Skeletal muscle cell (primary cell): ENCODE measurements around the gene VRK3.
"Not testable (repeated sequence)": the region's sequence is repeated elsewhere in the genome, so short reads cannot be mapped to it uniquely, and the experiment has no call there.

Experiments
- DNase-seq: peaks from one replicate; pipeline ENCODE4 v3.0.0-alpha.2; 2010; ENCODE audit warnings: low read depth
- H3K4me3 ChIP-seq: 2 replicates; pipeline ENCODE4 v1.5.1; 2011; ENCODE audit warnings: low read depth, mild to moderate bottlenecking, control low read depth, low read length, moderate library complexity

VRK3 gene, protein sequence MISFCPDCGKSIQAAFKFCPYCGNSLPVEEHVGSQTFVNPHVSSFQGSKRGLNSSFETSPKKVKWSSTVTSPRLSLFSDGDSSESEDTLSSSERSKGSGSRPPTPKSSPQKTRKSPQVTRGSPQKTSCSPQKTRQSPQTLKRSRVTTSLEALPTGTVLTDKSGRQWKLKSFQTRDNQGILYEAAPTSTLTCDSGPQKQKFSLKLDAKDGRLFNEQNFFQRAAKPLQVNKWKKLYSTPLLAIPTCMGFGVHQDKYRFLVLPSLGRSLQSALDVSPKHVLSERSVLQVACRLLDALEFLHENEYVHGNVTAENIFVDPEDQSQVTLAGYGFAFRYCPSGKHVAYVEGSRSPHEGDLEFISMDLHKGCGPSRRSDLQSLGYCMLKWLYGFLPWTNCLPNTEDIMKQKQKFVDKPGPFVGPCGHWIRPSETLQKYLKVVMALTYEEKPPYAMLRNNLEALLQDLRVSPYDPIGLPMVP

DNA sequence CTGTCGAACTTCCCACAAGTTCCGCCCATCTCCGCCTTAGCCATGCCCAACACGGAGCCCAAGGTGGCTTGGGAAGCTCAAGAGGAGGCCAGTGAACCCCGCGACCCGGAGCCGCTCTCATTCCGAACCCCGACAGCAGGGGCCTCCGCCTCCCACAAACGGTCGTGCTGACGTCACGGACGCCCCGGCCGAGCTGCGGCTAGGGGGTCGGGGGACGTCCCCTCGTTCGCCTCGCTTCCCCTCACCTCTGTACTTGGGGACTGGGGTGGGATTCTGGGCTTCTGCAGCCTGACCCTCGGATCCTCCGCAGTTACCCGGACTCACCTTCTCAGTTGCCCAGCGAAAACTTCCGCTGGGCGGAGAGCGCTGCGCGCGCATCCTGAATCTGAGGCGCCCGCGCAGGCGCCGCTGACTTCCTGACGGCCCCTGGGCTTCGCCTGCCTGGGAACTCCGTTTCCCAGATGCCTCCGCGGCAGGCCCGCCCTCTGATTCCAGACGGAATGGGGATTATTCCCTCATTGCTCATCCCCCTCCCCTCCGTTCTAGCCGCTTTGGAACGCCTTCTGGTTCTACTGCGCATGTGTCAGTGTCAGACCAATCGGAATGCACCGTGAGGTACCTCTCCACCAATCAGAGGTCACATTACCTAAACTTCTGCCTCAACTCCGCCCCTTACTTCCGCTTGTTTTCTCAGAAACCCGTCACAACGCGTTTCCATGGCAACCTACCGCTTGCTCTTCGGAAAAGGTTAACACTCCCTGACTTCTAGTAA lies at the start of gene VRK3:
Gene VRK3, minus strand, starts transcription at position 351 of the 772 bp plus-strand sequence. CDS start 9,210 bp downstream, outside the sequence.
- peak within 1 kb of the TSS; percentile 99 for H3K4me3 ChIP-seq
- peak; percentile 99 for DNase-seq

GRCh38 chr19:50068382-50068781 lies 43.2 kb upstream of the VRK3 start:
- not testable (repeated sequence) for H3K4me3 ChIP-seq, DNase-seq

GRCh38 chr19:50067575-50067974 lies 42.4 kb upstream of the VRK3 start:
- DNase-seq, result no peak
- no peak overlapping the region for H3K4me3 ChIP-seq

DNA sequence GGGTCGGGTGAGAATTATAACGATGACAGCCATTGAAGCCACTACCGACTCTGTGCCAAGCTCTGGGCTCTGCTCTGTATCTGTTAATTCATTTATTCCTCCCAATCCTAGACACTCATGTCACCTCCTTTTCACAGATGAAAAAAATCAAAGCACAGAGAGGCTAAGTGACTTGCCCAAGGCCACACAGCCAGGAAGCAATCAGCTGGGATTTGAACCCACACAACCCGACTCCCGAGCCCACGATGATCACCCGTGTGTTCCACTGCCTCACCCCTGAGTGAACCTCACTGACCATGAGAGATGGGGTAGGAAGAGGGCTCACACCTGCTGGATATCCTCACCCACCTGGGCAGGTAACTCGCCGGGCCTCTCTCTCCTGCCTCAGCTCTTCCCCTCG lies 40.8 kb upstream of the VRK3 start:
- no peak overlapping the region for H3K4me3 ChIP-seq
- no peak for DNase-seq

- DNase-seq, result no peak
- no peak overlapping the region for H3K4me3 ChIP-seq
These were observed 36.5 kb upstream of the VRK3 start for GRCh38 chr19:50061650-50062049.

GRCh38 chr19:50060107-50060506 lies 34.9 kb upstream of the VRK3 start:
- no peak for DNase-seq
- H3K4me3 ChIP-seq, result no peak overlapping the region

DNA sequence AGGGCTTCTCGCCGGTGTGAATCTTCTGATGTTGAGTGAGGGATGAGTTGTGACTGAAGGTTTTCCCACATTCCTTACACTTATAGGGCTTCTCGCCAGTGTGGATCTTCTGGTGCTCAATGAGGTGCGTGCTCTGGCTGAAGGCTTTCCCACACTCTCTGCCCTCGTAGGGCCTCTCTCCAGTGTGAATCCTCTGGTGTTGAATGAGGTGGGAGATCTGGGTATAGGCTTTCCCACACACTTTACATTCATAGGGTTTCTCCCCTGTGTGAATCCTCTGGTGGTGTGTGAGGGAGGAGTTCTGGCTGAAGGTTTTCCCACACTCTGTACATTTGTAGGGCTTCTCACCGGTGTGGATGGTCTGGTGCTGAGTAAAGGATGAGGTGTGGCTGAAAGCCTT lies 33.9 kb upstream of the VRK3 start:
- H3K4me3 ChIP-seq, result no peak overlapping the region
- DNase-seq, result no peak

DNA sequence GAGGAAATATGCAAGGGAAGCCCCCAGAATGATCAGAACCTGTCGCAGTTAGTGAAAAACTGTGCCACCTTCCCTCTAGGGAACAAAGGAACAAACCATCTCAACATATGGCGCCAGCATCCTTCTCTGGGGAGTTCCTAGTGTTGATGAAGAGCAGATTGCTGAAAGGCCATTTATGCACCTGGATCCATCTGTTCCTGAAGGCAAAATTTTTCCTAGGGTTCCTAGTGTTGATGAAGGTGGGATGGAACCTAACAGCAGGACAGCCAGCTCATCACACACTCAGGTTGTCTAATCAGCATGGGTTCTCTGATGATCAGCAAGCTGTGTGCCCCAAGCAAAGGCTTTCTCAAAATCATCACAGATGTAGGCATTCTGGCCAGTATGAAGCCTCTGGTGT lies 33.3 kb upstream of the VRK3 start:
- DNase-seq, result no peak
- H3K4me3 ChIP-seq, result no peak overlapping the region

DNA sequence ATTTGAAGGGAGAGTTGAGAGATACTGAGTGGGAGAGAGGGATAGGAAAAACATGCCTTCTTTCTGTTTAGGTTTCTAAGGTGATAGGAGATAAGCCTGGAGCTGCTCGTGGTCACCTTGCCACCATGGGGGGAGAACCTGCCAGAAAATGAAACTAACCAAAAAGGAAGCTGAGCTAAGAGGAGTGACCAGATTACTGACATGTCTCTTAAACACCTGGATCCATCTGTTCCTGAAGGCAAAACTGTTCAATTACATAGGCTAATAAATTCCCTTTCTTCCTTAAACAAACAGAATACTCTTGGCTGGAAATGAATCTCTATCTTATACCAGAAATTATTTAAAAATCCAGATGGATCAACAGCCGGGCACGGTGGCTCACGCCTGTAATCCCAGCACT lies 27.9 kb upstream of the VRK3 start:
- no peak for DNase-seq
- no peak overlapping the region for H3K4me3 ChIP-seq

- H3K4me3 ChIP-seq, result no peak overlapping the region
- DNase-seq, result no peak
These were observed 26.8 kb upstream of the VRK3 start for GRCh38 chr19:50051964-50052363.

DNA sequence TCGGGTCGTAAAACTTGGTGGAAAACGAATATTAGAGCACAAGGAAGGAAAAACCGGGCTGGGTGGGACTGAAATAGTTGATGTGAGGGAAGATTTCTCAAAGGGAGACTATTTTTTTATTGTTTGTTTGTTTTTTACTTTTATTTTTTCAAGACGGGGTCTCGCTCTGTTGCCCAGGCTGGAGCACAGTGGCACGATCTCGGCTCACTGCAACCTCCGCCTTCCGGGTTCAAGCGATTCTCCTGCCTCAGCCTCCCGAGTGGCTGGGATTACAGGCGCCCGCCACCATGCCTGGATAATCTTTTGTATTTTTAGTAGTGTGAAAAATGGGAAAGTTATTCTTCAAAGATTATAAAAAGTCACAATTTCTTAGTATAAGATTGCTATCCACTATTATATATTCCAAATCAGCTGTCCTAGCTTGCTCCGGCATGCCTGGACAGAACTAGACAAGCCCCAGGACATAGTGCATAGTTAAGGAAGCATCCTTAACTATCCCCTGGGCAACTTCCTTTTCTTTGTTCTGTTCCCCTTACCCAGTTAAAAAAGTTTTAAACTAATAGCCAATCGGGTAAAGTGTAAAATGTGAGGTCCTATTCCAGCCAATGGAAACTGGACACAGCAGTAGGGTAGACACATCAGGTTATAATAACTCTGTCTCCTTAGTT lies 26.2 kb upstream of the VRK3 start:
- DNase-seq, result not testable (repeated sequence)
- H3K4me3 ChIP-seq, result peak overlapping the region; percentile 41

DNA sequence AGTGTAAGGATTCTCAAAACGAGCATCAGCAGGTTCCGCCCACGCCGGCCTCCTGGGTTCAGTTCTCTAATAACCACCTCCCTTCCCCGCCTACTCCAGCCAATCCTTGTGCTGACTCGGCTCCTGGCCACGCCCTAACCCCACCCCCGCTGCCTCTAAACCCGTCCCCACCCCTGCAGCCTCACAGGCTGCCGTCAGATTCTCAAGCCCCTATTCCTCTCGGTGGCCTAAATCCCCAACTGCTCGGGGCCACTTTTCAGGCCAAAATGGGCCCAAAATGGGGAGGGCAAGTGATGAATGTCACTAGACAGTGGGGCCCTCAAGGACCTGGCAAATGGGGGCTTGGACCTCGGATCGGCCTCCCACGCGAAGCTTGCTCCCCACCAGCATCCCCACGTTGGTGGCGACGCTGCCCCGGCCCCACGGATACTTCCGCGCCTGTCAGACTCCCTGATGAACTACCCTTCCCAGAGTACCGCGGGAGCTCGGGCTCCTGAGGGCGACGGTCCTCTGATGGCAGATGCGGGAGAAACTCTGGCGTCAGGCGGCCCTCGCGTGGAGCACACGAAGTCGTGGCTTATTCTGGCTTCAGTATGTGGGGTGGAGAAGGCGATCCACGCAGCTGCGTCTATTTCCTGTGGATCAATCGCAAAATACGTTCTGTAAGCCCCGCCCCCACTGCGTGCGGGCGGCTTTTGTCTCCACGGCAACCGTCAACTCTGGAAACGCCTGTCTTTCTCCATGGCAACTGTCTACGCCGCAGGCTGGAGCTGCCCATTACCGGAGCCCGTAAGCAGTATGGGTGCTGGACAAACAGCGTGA lies 25.4 kb upstream of the VRK3 start:
- H3K4me3 ChIP-seq, result peak overlapping the region; percentile 41
- peak; percentile 13 for DNase-seq

- H3K4me3 ChIP-seq, result no peak overlapping the region
These were observed 22.5 kb upstream of the VRK3 start for GRCh38 chr19:50047671-50048070.

GRCh38 chr19:50046649-50047503 lies 21.7 kb upstream of the VRK3 start:
- H3K4me3 ChIP-seq, result no peak overlapping the region
- DNase-seq, result no peak

More at GRCh38 chr19:50047671-50048070, 22.5 kb upstream of the VRK3 start:
- DNase-seq, result no peak

DNA sequence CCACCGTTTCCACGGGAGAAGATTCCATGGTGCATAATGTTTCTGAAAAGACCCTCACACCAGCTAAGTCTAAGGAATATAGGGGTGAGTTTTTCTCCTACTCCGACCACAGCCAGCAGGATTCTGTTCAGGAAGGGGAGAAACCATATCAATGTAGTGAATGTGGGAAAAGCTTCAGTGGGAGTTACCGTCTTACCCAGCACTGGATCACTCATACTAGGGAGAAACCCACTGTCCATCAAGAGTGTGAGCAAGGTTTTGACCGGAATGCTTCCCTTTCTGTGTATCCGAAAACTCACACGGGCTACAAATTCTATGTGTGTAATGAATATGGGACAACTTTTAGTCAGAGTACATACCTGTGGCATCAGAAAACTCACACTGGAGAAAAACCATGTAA lies 19.8 kb upstream of the VRK3 start:
- no peak for DNase-seq
- H3K4me3 ChIP-seq, result no peak overlapping the region

- no peak for DNase-seq
- H3K4me3 ChIP-seq, result no peak overlapping the region
These were observed 18.8 kb upstream of the VRK3 start for GRCh38 chr19:50043967-50044366.

DNA sequence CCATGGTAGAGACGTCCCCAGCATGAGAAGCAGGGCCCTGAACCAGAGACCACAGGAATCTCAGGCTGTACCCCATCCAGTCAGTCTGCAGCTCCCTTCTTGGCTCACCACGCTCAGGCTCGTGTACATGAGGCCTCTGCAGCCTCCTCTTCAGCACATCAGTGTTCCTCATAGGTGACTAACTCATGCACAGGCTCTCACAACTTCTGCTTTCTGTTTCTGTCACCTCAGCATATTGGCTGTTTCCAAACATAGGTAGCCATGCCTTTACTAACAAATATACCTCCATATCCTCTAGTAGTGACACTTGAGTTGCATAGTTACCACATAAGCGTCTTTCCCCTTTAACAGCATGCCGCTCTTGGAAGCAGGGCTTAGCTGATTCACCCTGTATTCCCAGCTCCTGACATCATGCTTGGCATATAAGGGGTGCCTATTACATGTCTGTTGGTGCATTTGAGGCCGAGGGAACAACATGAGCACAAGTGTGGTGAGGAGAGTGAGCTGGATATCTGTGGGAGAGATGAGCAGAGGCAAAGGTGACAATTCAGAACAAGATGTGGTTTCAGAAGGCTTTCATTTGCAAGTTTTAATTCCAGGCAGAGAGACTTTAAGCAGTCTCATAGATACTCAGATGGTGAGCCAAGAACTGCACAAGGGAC lies 17.3 kb upstream of the VRK3 start:
- H3K4me3 ChIP-seq, result no peak overlapping the region
- DNase-seq, result no peak

- DNase-seq, result no peak
- H3K4me3 ChIP-seq, result no peak overlapping the region
These were observed 15.8 kb upstream of the VRK3 start for GRCh38 chr19:50040967-50041366.
